Psoas muscle (tissue), 8 donors: ENCODE results near the gene CRHBP. TPM values are rescaled to one million over a fixed set of nuclear protein-coding genes. Genes with fewer than 3 reads are reported as not detected.

ENCODE experiments used
- ATAC-seq, 4 donors: fragments of 200-7000 bp; cut with Tn5 transposase; one replicate each; pipeline ENCODE4 v1.9.1; 2020; ENCODE audit warnings: moderate library complexity in 3 of 4, mild to moderate bottlenecking in 2 of 4
- DNase-seq, 2 donors: peaks; one replicate each; pipeline ENCODE4 v3.0.0-alpha.2; 2020
- H3K27ac ChIP-seq: fragments of 200-600 bp; one replicate; pipeline ENCODE4 v1.8.0; 2022
- H3K27me3 ChIP-seq, 3 donors: fragments of 200-600 bp in 1 of 3; one replicate each; pipeline versions ENCODE4 v1.6.1 to v1.8.0; 2013 to 2022; ENCODE audit warnings: low read length in 2 of 3, mild to moderate bottlenecking in 2 of 3, moderate library complexity in 1 of 3; ENCODE audit not compliant: insufficient read depth in 3 of 3
- H3K36me3 ChIP-seq, 2 donors: fragments of 200-600 bp in 1 of 2; one replicate each; pipeline versions ENCODE4 v1.6.1 to v1.8.0; 2013 to 2022; ENCODE audit warnings: low read depth in 1 of 2, mild to moderate bottlenecking in 1 of 2, moderate library complexity in 1 of 2; ENCODE audit not compliant: insufficient read depth in 1 of 2
- H3K4me1 ChIP-seq: fragments of 200-600 bp; one replicate; pipeline ENCODE4 v1.8.0; 2022
- H3K4me3 ChIP-seq: fragments of 200-600 bp; one replicate; pipeline ENCODE4 v1.8.0; 2022; ENCODE audit warnings: mild to moderate bottlenecking
- H3K9me3 ChIP-seq: fragments of 200-600 bp; one replicate; pipeline ENCODE4 v1.8.0; 2022
- WGBS, 3 donors: extraction: QIAGEN DNeasy Blood & Tissue Kit; methylation state at CpG; one replicate each; pipeline versions ENCODE4 v1.1.6 to v1.1.7; 2013; 5-methylcytosine and 5-hydroxymethylcytosine counted together
- intact Hi-C, 2 donors: fragments of 100-400 bp; cut with DNase I; formaldehyde crosslinking; loops; one replicate each; pipeline versions ENCODE4 v1.11.0 to v1.14.2; 2022
- polyA plus RNA-seq, 3 donors: library from polyadenylated mRNA; stranded (reverse); fragments of 200-250 nt; gene quantifications; one replicate each; pipeline ENCODE4 v1.2.3, GENCODE V29; 2013
- total RNA-seq, 4 donors: library from RNA; stranded (reverse); fragmentation: NEBNext Ultra II Directional in 2 of 4; extraction: Animal tissue kit (Norgen Biotek cat#: 25700) in 2 of 4; gene quantifications; one replicate each; pipeline versions ENCODE4 v1.2.1 to v1.2.4, GENCODE V29; 2021 to 2023
- TF ChIP-seq, protein P1 (sequence below): fragments of 200-600 bp; IDR thresholded peaks from one replicate; pipeline ENCODE4 v1.8.0; 2022; ENCODE audit warnings: antibody characterized with exemption
- donor health status: healthy with polysubstance abuse.
- donor health status: DM: no; HTN: no; CAD: no; lungs with moderate emphysema.
- donor health status: Bipolar disorder and iron deficiency.
- donor health status: healthy.
- donor health status: DM: yes; HTN: yes; CAD: no.
- donor health status: DM: no; HTN: no; CAD: no.
- donor health status: DM: no; HTN: no; CAD: no.
- donor health status: DM: yes; HTN: yes; CAD: no.

The CRHBP gene
- total and polyA plus RNA-seq, 7 donors, result 0.03 to 0.51 (median 0.19) TPM; not detected in 1

DNA sequence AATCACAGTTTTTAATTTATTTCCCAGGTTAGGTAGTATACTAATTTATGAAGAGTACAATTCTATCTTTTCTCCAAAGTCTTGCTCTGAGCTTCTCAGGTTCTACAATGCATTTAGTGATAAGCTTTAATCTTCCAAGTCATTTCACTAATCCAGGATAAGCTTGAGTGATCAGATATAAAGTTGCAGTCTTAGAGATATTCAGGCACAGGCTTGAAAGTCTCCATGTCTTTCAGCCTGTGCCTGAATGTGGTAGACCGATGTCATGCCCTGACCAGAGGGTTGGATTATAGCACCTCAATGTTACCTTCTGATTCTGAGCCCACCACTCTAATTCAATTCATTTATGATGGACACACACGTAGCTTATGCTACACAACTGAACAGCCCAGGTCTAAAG is 3.2 kb downstream of the CRHBP start:
- WGBS, 3 donors, result 80 to 89% (median 82%) methylated on average over 2 of the region's 2 CpGs
- H3K27ac ChIP-seq, result no peak overlapping the region
- ATAC-seq, result no peak
- intact Hi-C loops, result no loop called here
- DNase-seq, result no peak
- H3K27me3 ChIP-seq, result peaks cover 0 to 36% (median 12%) of the 10 kb centered on the region in 3 donors
- TF ChIP-seq, protein P1, sequence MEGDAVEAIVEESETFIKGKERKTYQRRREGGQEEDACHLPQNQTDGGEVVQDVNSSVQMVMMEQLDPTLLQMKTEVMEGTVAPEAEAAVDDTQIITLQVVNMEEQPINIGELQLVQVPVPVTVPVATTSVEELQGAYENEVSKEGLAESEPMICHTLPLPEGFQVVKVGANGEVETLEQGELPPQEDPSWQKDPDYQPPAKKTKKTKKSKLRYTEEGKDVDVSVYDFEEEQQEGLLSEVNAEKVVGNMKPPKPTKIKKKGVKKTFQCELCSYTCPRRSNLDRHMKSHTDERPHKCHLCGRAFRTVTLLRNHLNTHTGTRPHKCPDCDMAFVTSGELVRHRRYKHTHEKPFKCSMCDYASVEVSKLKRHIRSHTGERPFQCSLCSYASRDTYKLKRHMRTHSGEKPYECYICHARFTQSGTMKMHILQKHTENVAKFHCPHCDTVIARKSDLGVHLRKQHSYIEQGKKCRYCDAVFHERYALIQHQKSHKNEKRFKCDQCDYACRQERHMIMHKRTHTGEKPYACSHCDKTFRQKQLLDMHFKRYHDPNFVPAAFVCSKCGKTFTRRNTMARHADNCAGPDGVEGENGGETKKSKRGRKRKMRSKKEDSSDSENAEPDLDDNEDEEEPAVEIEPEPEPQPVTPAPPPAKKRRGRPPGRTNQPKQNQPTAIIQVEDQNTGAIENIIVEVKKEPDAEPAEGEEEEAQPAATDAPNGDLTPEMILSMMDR, result no peak
- H3K36me3 ChIP-seq, result no peaks in the 10 kb centered on the region
- no peaks in the 10 kb centered on the region for H3K9me3 ChIP-seq
- no peaks in the 10 kb centered on the region for H3K4me1 ChIP-seq
- no peak overlapping the region for H3K4me3 ChIP-seq

DNA sequence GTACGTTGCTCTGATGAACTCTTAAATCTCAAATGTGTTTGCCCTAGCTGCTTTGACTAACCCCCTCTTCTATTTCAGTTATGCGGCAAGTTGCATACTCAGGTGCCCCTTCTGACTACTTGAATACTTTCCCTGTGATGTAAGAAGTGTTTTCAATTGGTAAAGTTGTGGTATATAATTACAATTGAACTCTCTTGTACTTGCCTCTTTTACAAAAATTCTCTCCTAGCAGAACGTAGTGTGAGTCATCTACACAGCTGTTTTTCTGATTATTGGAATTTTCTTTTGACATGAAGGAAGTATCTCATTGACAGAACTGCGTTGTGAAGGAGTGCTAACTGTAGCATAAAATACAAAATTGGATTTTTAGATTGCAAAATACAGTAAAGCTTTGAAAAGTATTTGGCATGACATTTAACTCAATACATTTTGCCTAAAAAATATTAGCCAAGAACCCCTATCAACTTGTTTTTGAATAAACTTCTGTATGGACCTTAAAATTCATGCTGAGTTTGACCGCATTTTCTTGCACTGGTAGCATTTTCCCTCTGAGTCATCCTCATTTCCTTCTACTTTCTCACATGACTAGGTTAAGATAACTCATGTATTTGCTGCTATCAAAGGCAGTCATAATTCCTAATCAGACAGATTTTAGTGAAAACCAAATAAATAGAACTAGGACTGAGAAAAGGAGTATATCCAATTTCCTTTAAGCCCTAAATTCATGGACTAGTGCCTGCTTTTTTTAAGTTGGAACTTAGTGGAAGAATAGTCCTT is 6.3 kb downstream of the CRHBP start:
- H3K27ac ChIP-seq, result no peak overlapping the region
- no peak overlapping the region for H3K4me3 ChIP-seq
- no peaks in the 10 kb centered on the region for H3K36me3 ChIP-seq
- TF ChIP-seq, protein P1, result no peak
- H3K27me3 ChIP-seq, result peaks cover 0 to 12% (median 0%) of the 10 kb centered on the region in 3 donors
- WGBS, 3 donors, result 28 to 33% (median 31%) methylated on average over 5 of the region's 5 CpGs
- no peak for ATAC-seq
- no peaks in the 10 kb centered on the region for H3K9me3 ChIP-seq
- H3K4me1 ChIP-seq, result no peaks in the 10 kb centered on the region
- intact Hi-C loops, result no loop called here
- DNase-seq, result no peak

DNA sequence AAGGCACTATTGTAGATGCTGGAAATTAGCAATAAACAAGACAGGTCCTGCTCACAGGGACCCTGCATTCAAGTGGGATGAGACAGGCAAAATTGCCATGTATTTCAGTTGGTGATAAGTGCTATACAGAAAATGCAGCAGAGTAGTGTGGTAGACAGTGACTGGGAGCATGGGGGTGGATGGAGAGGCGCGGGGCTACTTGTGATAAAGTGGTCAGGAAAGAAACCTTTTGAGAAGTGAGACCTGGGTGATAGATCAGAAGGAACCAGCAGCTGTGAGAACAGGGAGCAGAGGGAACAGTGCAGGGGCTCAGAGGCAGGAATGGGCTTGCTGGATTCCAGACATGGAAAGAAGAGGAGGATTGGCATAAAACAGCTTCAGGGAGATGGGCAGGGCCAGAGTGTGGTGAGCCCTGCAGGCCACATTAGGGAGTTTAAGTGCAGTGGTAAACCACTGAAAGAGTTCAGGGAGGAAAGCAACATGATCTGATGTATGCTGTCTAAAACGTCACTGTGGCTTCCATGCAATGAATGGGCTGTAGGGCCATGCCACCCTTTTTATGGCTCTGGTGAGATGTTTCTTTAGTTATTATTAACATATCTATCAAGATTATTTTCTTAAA is 7.3 kb downstream of the CRHBP start:
- Histone ChIP-seq H3K4me3 (no peak overlapping the region), H3K36me3 (no peaks in the 10 kb centered on the region), H3K27ac (no peak overlapping the region), H3K4me1 (no peaks in the 10 kb centered on the region), H3K9me3 (no peaks in the 10 kb centered on the region), H3K27me3 (peaks cover 0 to 2% (median 0%) of the 10 kb centered on the region in 3 donors)
- ATAC-seq (no peak), DNase-seq (no peak)
- TF ChIP-seq, protein P1, result no peak
- WGBS, 3 donors, result 71 to 75% (median 73%) methylated on average over 3 of the region's 3 CpGs
- intact Hi-C loops, result no loop called here

DNA sequence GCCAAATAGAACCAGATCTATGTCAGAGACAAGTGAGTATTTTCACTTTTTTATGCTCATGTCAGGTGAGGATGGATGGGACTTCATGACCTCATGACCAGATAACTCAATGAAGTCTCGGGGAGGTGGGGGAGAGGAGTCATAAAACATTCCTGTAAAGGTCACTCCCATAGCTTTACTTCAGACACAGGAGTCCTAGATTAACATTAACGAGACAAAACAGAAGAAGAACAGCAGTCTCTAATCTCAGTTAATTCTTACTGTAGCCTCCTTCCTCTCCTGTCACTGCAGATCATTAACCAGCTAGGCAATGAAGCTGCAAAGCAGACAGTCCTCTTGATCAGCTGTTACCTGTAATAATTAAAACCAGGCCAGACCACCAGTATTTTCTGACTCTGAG is 11.2 kb downstream of the CRHBP start:
- H3K36me3 ChIP-seq, result no peaks in the 10 kb centered on the region
- H3K4me1 ChIP-seq, result no peaks in the 10 kb centered on the region
- no peak overlapping the region for H3K4me3 ChIP-seq
- DNase-seq (no peak), ATAC-seq (no peak)
- no peaks in the 10 kb centered on the region for H3K9me3 ChIP-seq
- H3K27ac ChIP-seq, result no peak overlapping the region
- TF ChIP-seq, protein P1, result no peak
- 42 to 51% (median 51%) methylated on average over 2 of the region's 2 CpGs for WGBS, 3 donors
- no peaks in the 10 kb centered on the region for H3K27me3 ChIP-seq
- intact Hi-C loops, result no loop called here
